Pons (tissue), 1 donor: ENCODE results near the gene ISCA1.
"Not testable (repeated sequence)": the region's sequence is repeated elsewhere in the genome, so short reads cannot be mapped to it uniquely, and the experiment has no call there.

Experiments used
- DNase-seq: peaks from one replicate; pipeline ENCODE4 v3.0.0-alpha.2; 2016; ENCODE audit warnings: low spot score

ISCA1 gene

GRCh38 chr9:86282077-86282978, at the start of gene ISCA1:
ISCA1 (minus strand) TSS chr9:86282538; CDS start chr9:86282458, 80 bp downstream.
- DNase-seq, result peak; percentile 94

DNA sequence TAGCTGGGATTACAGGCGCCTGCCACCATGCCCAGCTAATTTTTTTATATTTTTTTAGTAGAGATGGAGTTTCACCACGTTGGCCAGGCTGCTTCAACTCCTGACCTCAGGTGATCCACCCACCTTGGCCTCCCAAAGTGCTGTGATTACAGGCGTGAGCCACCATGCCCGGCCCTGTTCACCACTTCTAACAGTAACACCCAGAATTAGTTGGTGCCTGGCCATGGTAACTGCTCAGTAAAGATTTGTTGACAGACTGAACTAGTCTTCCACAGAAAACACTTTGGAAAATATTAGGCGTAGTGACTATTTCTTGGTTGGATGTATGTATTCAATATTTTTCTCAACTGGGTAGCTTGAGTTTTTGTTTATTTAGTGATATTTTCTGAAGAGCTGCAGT, 47.8 kb upstream of the ISCA1 start:
- no peak for DNase-seq

- no peak for DNase-seq
Observed at GRCh38 chr9:86329649-86330048, 47.3 kb upstream of the ISCA1 start.

DNA sequence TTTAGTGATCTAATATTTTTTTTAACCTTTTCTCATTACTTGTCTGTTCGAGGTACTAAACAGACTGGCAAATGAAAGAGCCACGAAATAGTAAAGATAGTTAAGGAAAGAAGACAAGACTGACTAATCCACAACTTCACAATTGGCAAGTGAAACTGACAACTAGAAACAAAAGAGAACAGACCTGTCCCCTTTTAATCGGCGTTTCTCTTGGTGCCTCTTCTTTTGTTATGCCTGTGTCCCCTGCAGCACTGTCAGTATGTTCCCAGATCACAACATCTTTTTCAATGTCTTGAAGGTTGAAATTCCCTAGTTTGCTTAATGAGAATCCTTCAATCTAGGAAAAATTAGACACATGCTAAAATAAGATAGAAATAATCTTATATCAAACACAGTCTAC, 45.8 kb upstream of the ISCA1 start:
- DNase-seq, result no peak

DNA sequence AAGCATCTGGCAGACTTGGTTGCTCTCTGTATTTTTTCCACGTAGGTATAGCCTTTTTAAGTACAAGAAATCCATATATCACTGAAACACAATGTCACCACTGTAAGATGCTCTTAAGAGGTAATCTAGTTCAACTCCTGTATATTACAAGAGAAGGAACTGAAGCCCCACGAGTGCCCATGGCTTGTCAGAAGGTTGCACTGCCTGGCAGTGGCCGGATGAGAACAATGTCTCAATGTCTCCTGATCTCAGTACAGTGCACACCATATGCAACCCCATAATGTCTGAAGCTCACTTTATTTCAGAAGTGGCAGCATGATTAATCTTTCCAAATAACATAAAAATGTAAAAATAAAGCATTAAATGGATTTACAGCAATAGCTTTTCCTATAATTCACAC, 44.2 kb upstream of the ISCA1 start:
- DNase-seq, result peak; percentile 87

- DNase-seq, result no peak
Observed at GRCh38 chr9:86324901-86325300, 42.6 kb upstream of the ISCA1 start.

- no peak for DNase-seq
Observed at GRCh38 chr9:86324308-86324707, 42.0 kb upstream of the ISCA1 start.

DNA sequence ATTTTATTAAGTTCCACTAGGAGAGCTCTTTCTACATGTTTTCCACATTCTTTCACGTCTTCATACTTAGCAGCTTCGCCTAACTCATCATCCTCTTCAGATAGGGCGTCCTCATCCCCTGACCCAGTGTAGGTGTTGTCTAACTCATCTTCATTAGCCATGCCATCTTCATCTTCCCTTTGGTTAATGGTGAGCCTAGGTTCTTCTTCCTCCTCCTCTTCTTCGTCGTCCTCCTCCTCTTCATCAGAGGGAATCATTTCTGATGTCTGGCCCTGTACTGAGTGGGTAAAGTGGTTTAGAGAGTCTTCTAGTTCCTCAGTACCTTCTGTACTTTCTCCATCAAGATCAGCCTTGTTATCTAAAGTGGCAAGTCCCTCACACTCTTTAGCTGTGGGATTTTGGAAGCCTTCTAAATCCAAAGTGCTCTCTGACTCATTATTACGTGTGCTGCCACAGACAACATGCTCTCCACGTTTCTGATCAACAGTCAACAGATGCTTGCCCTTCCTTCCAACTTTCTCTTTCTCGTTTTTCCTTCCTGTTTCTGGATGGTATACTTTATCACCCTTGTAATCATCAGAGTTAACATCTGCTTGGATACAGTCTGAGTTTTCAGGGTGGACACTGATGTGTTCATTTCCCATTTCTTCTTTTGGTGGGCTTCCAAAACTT, 40.8 kb upstream of the ISCA1 start:
- DNase-seq, result no peak

- no peak for DNase-seq
Observed at GRCh38 chr9:86321373-86321772, 39.0 kb upstream of the ISCA1 start.

GRCh38 chr9:86318187-86318586, 35.8 kb upstream of the ISCA1 start:
- DNase-seq, result no peak

GRCh38 chr9:86315078-86315477, 32.7 kb upstream of the ISCA1 start:
- DNase-seq, result no peak

GRCh38 chr9:86312959-86313358, 30.6 kb upstream of the ISCA1 start:
- DNase-seq, result not testable (repeated sequence)

GRCh38 chr9:86308687-86309086, 26.3 kb upstream of the ISCA1 start:
- no peak for DNase-seq

DNA sequence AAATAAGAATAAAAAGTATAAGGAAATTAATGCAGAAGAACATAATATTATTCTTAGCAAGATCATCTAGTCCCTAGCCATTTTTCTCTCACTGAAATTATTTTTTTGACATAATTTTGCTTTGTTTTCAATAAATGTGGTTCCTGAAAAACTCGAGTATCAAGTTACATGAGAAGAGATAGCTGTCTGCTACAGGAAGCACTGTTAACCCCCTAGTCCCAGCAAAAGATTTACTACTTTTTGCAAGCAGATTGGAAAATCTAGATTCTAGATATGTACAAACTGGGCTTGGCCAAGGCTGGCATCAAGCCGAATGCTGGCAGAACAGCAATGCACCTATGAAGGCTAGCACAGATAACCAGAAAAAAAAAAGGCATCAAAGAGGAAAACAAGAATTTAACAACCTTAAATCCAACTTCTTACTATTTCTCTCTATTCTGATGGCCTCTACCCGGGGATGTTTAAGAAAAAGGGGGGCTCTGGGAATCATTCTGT, 21.9 kb upstream of the ISCA1 start:
- no peak for DNase-seq

DNA sequence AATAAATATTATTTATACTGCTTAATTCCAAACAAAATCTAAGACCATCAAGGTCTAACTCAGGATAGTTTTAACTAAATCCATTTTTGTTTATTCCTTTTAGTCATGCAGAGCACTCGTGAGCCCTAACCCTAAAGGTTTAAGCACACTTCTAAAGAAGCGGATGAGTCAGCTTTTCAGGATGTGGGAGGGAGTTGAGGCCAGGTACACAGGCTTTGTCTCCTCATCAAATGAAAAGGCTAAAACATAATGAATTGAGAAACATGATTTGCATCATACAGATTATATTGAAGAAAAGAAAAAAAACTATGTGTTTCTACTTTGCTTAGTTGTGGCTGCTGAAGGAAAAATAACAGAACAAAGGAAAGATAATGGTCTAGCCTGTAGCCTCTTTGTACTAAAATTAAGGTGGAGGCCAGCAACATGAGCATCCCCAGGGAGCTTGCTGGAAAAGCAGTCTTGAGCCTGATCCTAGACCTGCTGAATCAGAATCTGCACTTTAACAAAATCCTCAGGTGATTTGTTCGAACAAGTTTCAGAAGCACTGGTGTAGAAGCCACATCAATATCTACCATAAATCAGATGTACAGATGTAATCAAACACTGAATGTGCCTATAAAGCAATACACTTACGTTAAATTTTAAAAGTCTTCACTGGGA, 21.1 kb upstream of the ISCA1 start:
- DNase-seq, result no peak

- no peak for DNase-seq
Observed at GRCh38 chr9:86301686-86302085, 19.3 kb upstream of the ISCA1 start.

- DNase-seq, result no peak
Observed at GRCh38 chr9:86300701-86301100, 18.4 kb upstream of the ISCA1 start.

GRCh38 chr9:86298873-86299272, 16.5 kb upstream of the ISCA1 start:
- no peak for DNase-seq

- peak; percentile 42 for DNase-seq
Observed at GRCh38 chr9:86290341-86290740, 8.0 kb upstream of the ISCA1 start.

- DNase-seq, result no peak
Observed at GRCh38 chr9:86288499-86289198, 6.3 kb upstream of the ISCA1 start.

DNA sequence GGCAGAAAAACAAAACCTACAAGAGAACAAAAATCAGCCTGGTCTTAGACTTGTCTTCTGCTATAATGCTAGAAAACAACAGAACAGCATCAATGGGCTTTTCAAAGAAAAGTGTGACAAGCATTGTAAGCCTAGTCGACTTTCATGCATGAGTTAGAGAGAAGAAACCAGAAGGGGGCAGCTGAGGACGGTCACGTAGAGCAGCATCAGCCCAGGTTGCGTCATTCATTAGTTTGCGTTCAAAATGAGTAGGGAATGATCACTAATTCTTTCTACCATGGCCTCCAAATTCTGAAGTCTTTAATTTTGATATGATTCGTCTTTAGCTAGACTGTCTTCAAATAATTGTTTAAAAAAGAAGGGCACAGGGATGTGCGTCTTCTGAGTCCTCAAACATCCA, 4.7 kb upstream of the ISCA1 start:
- no peak for DNase-seq

DNA sequence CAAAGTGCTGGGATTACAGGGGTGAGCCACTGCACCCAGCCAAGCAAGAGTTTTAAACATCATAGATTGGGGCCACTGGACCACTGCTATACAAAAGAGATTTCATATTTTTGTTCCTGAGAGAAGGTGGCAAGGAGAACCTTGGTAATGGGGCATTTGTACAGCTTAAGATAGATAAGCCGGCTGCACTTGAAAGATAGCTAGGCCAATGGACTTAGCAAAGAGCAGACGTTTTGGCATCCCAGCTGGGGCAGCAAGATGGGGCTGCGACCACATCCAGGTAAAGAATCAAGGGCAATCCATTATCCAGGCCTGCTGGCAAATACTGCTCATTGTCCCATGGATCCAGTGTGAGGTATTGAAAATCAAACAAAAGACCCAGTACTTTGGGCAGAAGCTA, 3.9 kb upstream of the ISCA1 start:
- no peak for DNase-seq
